ENCODE measurements around the gene TNS3. TPM values are rescaled to one million over a fixed set of nuclear protein-coding genes. Genes with fewer than 3 reads are reported as not detected.

Gene TNS3
- total RNA-seq, 1 experiment from 2014 or later: 9.5 TPM

DNA sequence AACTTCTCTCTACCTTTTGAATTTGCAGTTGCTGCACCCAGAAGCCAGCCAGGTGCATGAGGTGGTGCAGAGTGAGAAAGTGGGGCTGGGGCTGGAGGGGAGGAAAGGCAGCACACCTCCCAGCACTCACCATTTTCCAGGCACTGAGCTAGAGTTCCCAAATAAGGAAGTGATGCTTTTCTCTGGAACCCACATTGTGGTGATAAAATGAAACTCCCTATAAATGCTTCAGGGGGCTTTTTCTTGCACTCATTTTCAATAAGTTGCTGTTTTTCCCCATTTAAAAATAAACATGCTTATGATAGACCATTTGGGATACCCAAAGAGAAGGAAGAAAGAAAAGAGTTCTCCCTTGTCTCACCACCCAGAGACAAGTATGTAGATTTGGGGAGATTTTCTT is 42.8 kb upstream of the TNS3 start:
- Mint-ChIP-seq H3K4me3 (no peak overlapping the region), H3K36me3 (ENCODE audit: insufficient read depth in 1 of 3, low read depth in 3 of 3) (peaks cover 0 to 2% (median 0%) of the 10 kb centered on the region in 3 experiments; a peak in 1 of 7 replicates), H3K27ac (no peak overlapping the region; a peak in 1 of 7 replicates), H3K4me1 (peaks cover 41 to 42% of the 10 kb centered on the region in 2 experiments), H3K27me3 (ENCODE audit: low read depth) (peaks cover 14% of the 10 kb centered on the region), H3K9me3 (no peaks in the 10 kb centered on the region; a peak in 1 of 5 replicates)
- no peak overlapping the region for H2AK5ac ChIP-seq (ENCODE audit: insufficient read length, low read length)
- H3K23ac ChIP-seq (ENCODE audit: insufficient read length, low read depth, low read length): no peak overlapping the region
- no peak overlapping the region for H3K14ac ChIP-seq (ENCODE audit: insufficient read depth, low read length)
- H3K9ac ChIP-seq (ENCODE audit: extremely low read depth, insufficient read length, low read length): no peak overlapping the region
- H4K91ac ChIP-seq (ENCODE audit: insufficient read length, low read depth, low read length): no peak overlapping the region
- H2BK120ac ChIP-seq (ENCODE audit: low read depth, low read length, poor library complexity, severe bottlenecking): no peak overlapping the region
- no peaks in the 10 kb centered on the region for H3K23me2 ChIP-seq (ENCODE audit: insufficient read length, low read depth, low read length, poor library complexity, severe bottlenecking)
- H3K79me1 ChIP-seq (ENCODE audit: insufficient read depth, low read depth, low read length, poor library complexity, severe bottlenecking): no peaks in the 10 kb centered on the region
- no peak overlapping the region for H3K4me2 ChIP-seq (ENCODE audit: insufficient read depth, insufficient read length, low read length)
- no peak overlapping the region for H3K27ac ChIP-seq (ENCODE audit: insufficient read length, low read depth, low read length)
- H4K8ac ChIP-seq (replicated peaks; ENCODE audit: insufficient read length, low read depth, low read length): no peak overlapping the region
- no peak for DNase-seq
- H3T11ph ChIP-seq (ENCODE audit: low read length): no peak overlapping the region
- no peak overlapping the region for H3K56ac ChIP-seq (ENCODE audit: insufficient read length, low read depth, low read length)
- no peak overlapping the region for H3K18ac ChIP-seq (ENCODE audit: insufficient read length, low read depth, low read length)
- no peak overlapping the region for H2AFZ ChIP-seq (ENCODE audit: low read length)
- no peak overlapping the region for H2BK12ac ChIP-seq (ENCODE audit: insufficient read length, low read depth, low read length)
- no peak overlapping the region for H4K5ac ChIP-seq (ENCODE audit: insufficient read length, low read depth, low read length)
- no peaks in the 10 kb centered on the region for H3K27me3 ChIP-seq (ENCODE audit: insufficient read depth, low read length)
- no peak overlapping the region for H2BK5ac ChIP-seq (ENCODE audit: insufficient read length, low read length)
- no peak overlapping the region for H2BK15ac ChIP-seq (ENCODE audit: low read depth, low read length)
- no peak overlapping the region for H2BK20ac ChIP-seq (ENCODE audit: low read depth, low read length, poor library complexity, severe bottlenecking)
- no peaks in the 10 kb centered on the region for H3K79me2 ChIP-seq (ENCODE audit: insufficient read depth, low read length)
- no peaks in the 10 kb centered on the region for H3K9me3 ChIP-seq (ENCODE audit: control insufficient read depth, low read depth, low read length)
- peaks cover 2% of the 10 kb centered on the region; the same call in 1 of the 2 replicates for H3K4me1 ChIP-seq (ENCODE audit: insufficient read depth, low read length)
- H4K20me1 ChIP-seq (ENCODE audit: control insufficient read depth, insufficient read depth, insufficient read length): no peaks in the 10 kb centered on the region
- H3K4ac ChIP-seq (ENCODE audit: low read depth, low read length): no peak overlapping the region
- TF ChIP-seq, protein P1, sequence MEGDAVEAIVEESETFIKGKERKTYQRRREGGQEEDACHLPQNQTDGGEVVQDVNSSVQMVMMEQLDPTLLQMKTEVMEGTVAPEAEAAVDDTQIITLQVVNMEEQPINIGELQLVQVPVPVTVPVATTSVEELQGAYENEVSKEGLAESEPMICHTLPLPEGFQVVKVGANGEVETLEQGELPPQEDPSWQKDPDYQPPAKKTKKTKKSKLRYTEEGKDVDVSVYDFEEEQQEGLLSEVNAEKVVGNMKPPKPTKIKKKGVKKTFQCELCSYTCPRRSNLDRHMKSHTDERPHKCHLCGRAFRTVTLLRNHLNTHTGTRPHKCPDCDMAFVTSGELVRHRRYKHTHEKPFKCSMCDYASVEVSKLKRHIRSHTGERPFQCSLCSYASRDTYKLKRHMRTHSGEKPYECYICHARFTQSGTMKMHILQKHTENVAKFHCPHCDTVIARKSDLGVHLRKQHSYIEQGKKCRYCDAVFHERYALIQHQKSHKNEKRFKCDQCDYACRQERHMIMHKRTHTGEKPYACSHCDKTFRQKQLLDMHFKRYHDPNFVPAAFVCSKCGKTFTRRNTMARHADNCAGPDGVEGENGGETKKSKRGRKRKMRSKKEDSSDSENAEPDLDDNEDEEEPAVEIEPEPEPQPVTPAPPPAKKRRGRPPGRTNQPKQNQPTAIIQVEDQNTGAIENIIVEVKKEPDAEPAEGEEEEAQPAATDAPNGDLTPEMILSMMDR (conservative IDR thresholded peaks at IDR 0.05): no peak
